HUES64 (cell line): ENCODE measurements around the gene NUF2.
A peak's percentile ranks its signal among the peaks of the same experiment; 100 is the strongest.
"Not testable (repeated sequence)": the region's sequence is repeated elsewhere in the genome, so short reads cannot be mapped to it uniquely, and the experiment has no call there.

Source experiments
- H3K27ac ChIP-seq: 2 replicates; pipeline ENCODE4 v1.7.0; 2013; ENCODE audit warnings: low read depth, low read length, inconsistent platforms
- H3K27me3 ChIP-seq: 2 replicates; pipeline ENCODE4 v1.6.1; 2013; ENCODE audit warnings: mild to moderate bottlenecking, low read length; ENCODE audit not compliant: insufficient read depth
- H3K36me3 ChIP-seq: 2 replicates; pipeline ENCODE4 v1.6.1; 2013; ENCODE audit warnings: mild to moderate bottlenecking, low read length; ENCODE audit not compliant: insufficient read depth
- H3K4me1 ChIP-seq: 2 replicates; pipeline ENCODE4 v1.6.1; 2013; ENCODE audit warnings: mild to moderate bottlenecking, low read length, moderate library complexity; ENCODE audit not compliant: insufficient read depth
- H3K4me3 ChIP-seq: 2 replicates; pipeline ENCODE4 v1.5.1; 2013; ENCODE audit warnings: mild to moderate bottlenecking, low read length, moderate library complexity
- H3K9ac ChIP-seq: 2 replicates; pipeline ENCODE4 v1.6.1; 2013; ENCODE audit warnings: mild to moderate bottlenecking, low read depth, low read length
- H3K9me3 ChIP-seq: 2 replicates; pipeline ENCODE4 v1.6.1; 2013; ENCODE audit warnings: low read depth, low read length; ENCODE audit not compliant: insufficient read depth
- WGBS: fragments of 150-250, 120-280 bp; methylation state at CpG from one replicate; pipeline ENCODE4 v1.1.7; 2013; ENCODE audit warnings: missing lambda C conversion rate; 5-methylcytosine and 5-hydroxymethylcytosine counted together

The NUF2 gene

GRCh38 chr1:163296504-163297263 is 25.1 kb upstream of the NUF2 start:
- H3K4me3 ChIP-seq = no peak overlapping the region
- WGBS = 54% methylated on average over 1 of the region's 1 CpG
- H3K9me3 ChIP-seq = no peaks in the 10 kb centered on the region
- no peaks in the 10 kb centered on the region for H3K27me3 ChIP-seq
- peak overlapping the region; percentile 35; the same call in 1 of the 2 replicates for H3K9ac ChIP-seq
- peaks cover 32% of the 10 kb centered on the region for H3K4me1 ChIP-seq
- H3K36me3 ChIP-seq = no peaks in the 10 kb centered on the region; the same call in 1 of the 2 replicates
- H3K27ac ChIP-seq = peak overlapping the region; percentile 4

GRCh38 chr1:163298365-163298764 is 23.4 kb upstream of the NUF2 start:
- Histone ChIP-seq H3K9me3 (no peaks in the 10 kb centered on the region), H3K4me1 (peaks cover 32% of the 10 kb centered on the region), H3K27ac (no peak overlapping the region), H3K27me3 (no peaks in the 10 kb centered on the region), H3K36me3 (no peaks in the 10 kb centered on the region; the same call in 1 of the 2 replicates), H3K9ac (no peak overlapping the region), H3K4me3 (no peak overlapping the region)
- WGBS = 87% methylated on average over 1 of the region's 1 CpG

GRCh38 chr1:163300568-163300967 is 21.2 kb upstream of the NUF2 start:
- Histone ChIP-seq H3K4me3 (no peak overlapping the region), H3K27ac (no peak overlapping the region), H3K9ac (no peak overlapping the region), H3K4me1 (peaks cover 32% of the 10 kb centered on the region), H3K27me3 (no peaks in the 10 kb centered on the region), H3K9me3 (no peaks in the 10 kb centered on the region), H3K36me3 (no peaks in the 10 kb centered on the region; the same call in 1 of the 2 replicates)
- 93% methylated on average over 4 of the region's 4 CpGs for WGBS

- Histone ChIP-seq H3K4me1 (peaks cover 7% of the 10 kb centered on the region), H3K36me3 (no peaks in the 10 kb centered on the region; the same call in 1 of the 2 replicates), H3K27me3 (no peaks in the 10 kb centered on the region), H3K9me3 (no peaks in the 10 kb centered on the region), H3K27ac (no peak overlapping the region), H3K9ac (no peak overlapping the region), H3K4me3 (no peak overlapping the region)
- WGBS = 94% methylated on average over 5 of the region's 5 CpGs
Measured at GRCh38 chr1:163303561-163303960, 18.2 kb upstream of the NUF2 start.

GRCh38 chr1:163305441-163305840 is 16.3 kb upstream of the NUF2 start:
- Histone ChIP-seq H3K27ac (no peak overlapping the region), H3K4me3 (no peak overlapping the region), H3K9me3 (no peaks in the 10 kb centered on the region), H3K27me3 (no peaks in the 10 kb centered on the region), H3K9ac (no peak overlapping the region), H3K36me3 (no peaks in the 10 kb centered on the region), H3K4me1 (no peaks in the 10 kb centered on the region)
- 95% methylated on average over 1 of the region's 1 CpG for WGBS

GRCh38 chr1:163307479-163308171 is 14.1 kb upstream of the NUF2 start:
- Histone ChIP-seq H3K9ac (no peak overlapping the region), H3K4me3 (no peak overlapping the region), H3K27me3 (no peaks in the 10 kb centered on the region), H3K9me3 (no peaks in the 10 kb centered on the region), H3K27ac (no peak overlapping the region), H3K36me3 (no peaks in the 10 kb centered on the region), H3K4me1 (no peaks in the 10 kb centered on the region)
- 91% methylated on average over 4 of the region's 5 CpGs for WGBS

- WGBS = 84% methylated on average over 1 of the region's 1 CpG
Measured at GRCh38 chr1:163308811-163309210, 12.9 kb upstream of the NUF2 start.

GRCh38 chr1:163315773-163316374 is 5.9 kb upstream of the NUF2 start:
- H3K9ac ChIP-seq = no peak overlapping the region
- no peak overlapping the region for H3K4me3 ChIP-seq
- H3K4me1 ChIP-seq = peaks cover 4% of the 10 kb centered on the region; the same call in 1 of the 2 replicates
- no peak overlapping the region for H3K27ac ChIP-seq
- H3K9me3 ChIP-seq = no peaks in the 10 kb centered on the region
- H3K36me3 ChIP-seq = peaks cover 19% of the 10 kb centered on the region
- H3K27me3 ChIP-seq = no peaks in the 10 kb centered on the region
- 41% methylated on average over 3 of the region's 6 CpGs for WGBS

More at GRCh38 chr1:163308811-163309210, 12.9 kb upstream of the NUF2 start:
- Histone ChIP-seq H3K9ac (no peak overlapping the region), H3K4me1 (no peaks in the 10 kb centered on the region), H3K4me3 (no peak overlapping the region), H3K36me3 (no peaks in the 10 kb centered on the region), H3K9me3 (no peaks in the 10 kb centered on the region), H3K27me3 (no peaks in the 10 kb centered on the region), H3K27ac (no peak overlapping the region)

- no peaks in the 10 kb centered on the region for H3K27me3 ChIP-seq
- peak overlapping the region; percentile 78 for H3K27ac ChIP-seq
- peak overlapping the region; percentile 83 for H3K4me3 ChIP-seq
- H3K36me3 ChIP-seq = peaks cover 24% of the 10 kb centered on the region
- peaks cover 4% of the 10 kb centered on the region; the same call in 1 of the 2 replicates for H3K4me1 ChIP-seq
- H3K9ac ChIP-seq = peak overlapping the region; percentile 83
- 33% methylated on average over 3 of the region's 3 CpGs for WGBS
- H3K9me3 ChIP-seq = no peaks in the 10 kb centered on the region
Measured at GRCh38 chr1:163320891-163321290, 863 bp upstream of the NUF2 start.

GRCh38 chr1:163323339-163323738 is 1.6 kb downstream of the NUF2 start:
- peak overlapping the region; percentile 83 for H3K4me3 ChIP-seq
- not testable (repeated sequence) for H3K9me3 ChIP-seq, H3K27ac ChIP-seq, H3K27me3 ChIP-seq, H3K9ac ChIP-seq, H3K4me1 ChIP-seq
- H3K36me3 ChIP-seq = peaks cover 38% of the 10 kb centered on the region
- 92% methylated on average over 3 of the region's 3 CpGs for WGBS

GRCh38 chr1:163331116-163331515 is 9.4 kb downstream of the NUF2 start:
- H3K4me1 ChIP-seq = no peaks in the 10 kb centered on the region
- H3K9me3 ChIP-seq = no peaks in the 10 kb centered on the region; the same call in 1 of the 2 replicates
- H3K27ac ChIP-seq = no peak overlapping the region
- H3K4me3 ChIP-seq = no peak overlapping the region
- peaks cover 85% of the 10 kb centered on the region for H3K36me3 ChIP-seq
- no peaks in the 10 kb centered on the region for H3K27me3 ChIP-seq
- H3K9ac ChIP-seq = no peak overlapping the region
- no CpG with 5 or more reads among the region's 2 CpGs for WGBS
